ENCODE measurements around the gene ANKRD13C.
"Not testable (repeated sequence)": the region's sequence is repeated elsewhere in the genome, so short reads cannot be mapped to it uniquely, and the experiment has no call there.

Gene ANKRD13C

GRCh38 chr1:70358921-70359564 is 4.5 kb upstream of the ANKRD13C start:
- DNase-seq, result no peak

- no peak for DNase-seq
These were observed 1.4 kb upstream of the ANKRD13C start for GRCh38 chr1:70355920-70356319.

- no peak for DNase-seq
These were observed 537 bp upstream of the ANKRD13C start for GRCh38 chr1:70355111-70355407.

- peak; percentile 23 to 29 for DNase-seq
These were observed 756 bp downstream of the ANKRD13C start for GRCh38 chr1:70353601-70354331.

- no peak for DNase-seq
These were observed 1.5 kb downstream of the ANKRD13C start for GRCh38 chr1:70353044-70353443.

GRCh38 chr1:70349799-70350198 is 4.7 kb downstream of the ANKRD13C start:
- DNase-seq, result not testable (repeated sequence)

GRCh38 chr1:70348399-70349165 is 5.9 kb downstream of the ANKRD13C start:
- DNase-seq, result no peak

- not testable (repeated sequence) for DNase-seq
These were observed 14.9 kb downstream of the ANKRD13C start for GRCh38 chr1:70339644-70340043.

GRCh38 chr1:70336050-70336449 is 18.5 kb downstream of the ANKRD13C start:
- no peak for DNase-seq

- no peak for DNase-seq
These were observed 20.1 kb downstream of the ANKRD13C start for GRCh38 chr1:70334436-70334835.

GRCh38 chr1:70333245-70333644 is 21.3 kb downstream of the ANKRD13C start:
- DNase-seq, result no peak

GRCh38 chr1:70331962-70332361 is 22.6 kb downstream of the ANKRD13C start:
- DNase-seq, result no peak

GRCh38 chr1:70327306-70328076 is 27.0 kb downstream of the ANKRD13C start:
- DNase-seq, result no peak

GRCh38 chr1:70324683-70325082 is 29.8 kb downstream of the ANKRD13C start:
- no peak for DNase-seq

GRCh38 chr1:70319750-70320149 is 34.8 kb downstream of the ANKRD13C start:
- no peak for DNase-seq

GRCh38 chr1:70318191-70318590 is 36.3 kb downstream of the ANKRD13C start:
- no peak for DNase-seq

- DNase-seq, result no peak
These were observed 37.4 kb downstream of the ANKRD13C start for GRCh38 chr1:70317087-70317486.

- DNase-seq, result no peak
These were observed 38.7 kb downstream of the ANKRD13C start for GRCh38 chr1:70315782-70316181.

- no peak for DNase-seq
These were observed 39.7 kb downstream of the ANKRD13C start for GRCh38 chr1:70314706-70315304.

GRCh38 chr1:70311369-70311768 is 43.2 kb downstream of the ANKRD13C start:
- DNase-seq, result no peak

GRCh38 chr1:70299472-70299871 is 55.0 kb downstream of the ANKRD13C start:
- no peak for DNase-seq

GRCh38 chr1:70295749-70296148 is 58.8 kb downstream of the ANKRD13C start:
- DNase-seq, result no peak
